ENCODE measurements around the gene ADCY10. TPM values are rescaled to one million over a fixed set of nuclear protein-coding genes. Genes with fewer than 3 reads are reported as not detected.

ADCY10 gene
- total RNA-seq, 1 experiment from 2014 or later: 0.46 TPM

DNA sequence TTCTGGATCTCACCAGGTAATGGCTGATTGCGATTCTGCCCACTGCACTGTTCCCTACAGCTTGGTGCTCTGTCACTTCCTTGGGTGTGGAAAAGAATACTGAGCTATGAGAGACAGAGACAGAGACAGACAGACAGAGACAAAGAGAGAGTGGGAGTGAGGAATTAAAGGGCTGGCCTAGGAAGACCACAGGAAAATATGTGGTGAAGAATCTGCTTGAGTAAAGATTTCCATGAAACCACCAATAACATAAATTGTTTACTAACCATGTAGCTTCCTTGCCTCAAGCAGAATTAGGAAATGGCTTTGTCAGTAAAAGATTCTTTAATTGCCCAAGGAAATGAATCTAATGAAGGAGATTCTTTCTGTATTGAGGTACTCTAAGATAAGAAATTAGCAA lies 137.8 kb downstream of the ADCY10 start:
- H3K79me2 ChIP-seq (ENCODE audit: low read depth): no peaks in the 10 kb centered on the region
- no peaks in the 10 kb centered on the region for H3K9me2 ChIP-seq (ENCODE audit: insufficient read depth)
- H2AFZ ChIP-seq: no peak overlapping the region
- POLR2A ChIA-PET (ENCODE audit: unreplicated experiment): no interaction called here
- H3F3A ChIP-seq (ENCODE audit: insufficient read depth, low read depth): no peaks in the 10 kb centered on the region
- H3K4me3 ChIP-seq: no peak overlapping the region
- H3K36me3 ChIP-seq (ENCODE audit: low read depth): peaks cover 42% of the 10 kb centered on the region; the same call in 1 of the 2 replicates
- H3K27ac ChIP-seq: no peak overlapping the region
- BruUV-seq (replicated peaks): no TSS peak
- TF ChIP-seq EZH2 (IDR thresholded peaks at IDR 0.05; ENCODE audit: low read depth): no peak
- TF ChIP-seq, protein P1, sequence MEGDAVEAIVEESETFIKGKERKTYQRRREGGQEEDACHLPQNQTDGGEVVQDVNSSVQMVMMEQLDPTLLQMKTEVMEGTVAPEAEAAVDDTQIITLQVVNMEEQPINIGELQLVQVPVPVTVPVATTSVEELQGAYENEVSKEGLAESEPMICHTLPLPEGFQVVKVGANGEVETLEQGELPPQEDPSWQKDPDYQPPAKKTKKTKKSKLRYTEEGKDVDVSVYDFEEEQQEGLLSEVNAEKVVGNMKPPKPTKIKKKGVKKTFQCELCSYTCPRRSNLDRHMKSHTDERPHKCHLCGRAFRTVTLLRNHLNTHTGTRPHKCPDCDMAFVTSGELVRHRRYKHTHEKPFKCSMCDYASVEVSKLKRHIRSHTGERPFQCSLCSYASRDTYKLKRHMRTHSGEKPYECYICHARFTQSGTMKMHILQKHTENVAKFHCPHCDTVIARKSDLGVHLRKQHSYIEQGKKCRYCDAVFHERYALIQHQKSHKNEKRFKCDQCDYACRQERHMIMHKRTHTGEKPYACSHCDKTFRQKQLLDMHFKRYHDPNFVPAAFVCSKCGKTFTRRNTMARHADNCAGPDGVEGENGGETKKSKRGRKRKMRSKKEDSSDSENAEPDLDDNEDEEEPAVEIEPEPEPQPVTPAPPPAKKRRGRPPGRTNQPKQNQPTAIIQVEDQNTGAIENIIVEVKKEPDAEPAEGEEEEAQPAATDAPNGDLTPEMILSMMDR (conservative IDR thresholded peaks at IDR 0.05): no peak
- H3K27me3 ChIP-seq (ENCODE audit: insufficient read depth, low read depth): no peaks in the 10 kb centered on the region
- H3K4me2 ChIP-seq: no peak overlapping the region
- no peaks in the 10 kb centered on the region for H4K20me1 ChIP-seq (ENCODE audit: insufficient read depth)
- no peaks in the 10 kb centered on the region for H3K9me3 ChIP-seq (ENCODE audit: insufficient read depth, low read depth)
- CTCF ChIA-PET: interaction anchor here (0.6 kb wide), 1 partner anchor 306 kb away, joined by 4 read pairs; no protein-coding TSS in a partner anchor
- no peak for DNase-seq
- intact Hi-C loops (cut with micrococcal nuclease; ENCODE audit: unreplicated experiment): no loop called here
- H3K4me1 ChIP-seq (replicated peaks; ENCODE audit: insufficient read depth): no peaks in the 10 kb centered on the region

DNA sequence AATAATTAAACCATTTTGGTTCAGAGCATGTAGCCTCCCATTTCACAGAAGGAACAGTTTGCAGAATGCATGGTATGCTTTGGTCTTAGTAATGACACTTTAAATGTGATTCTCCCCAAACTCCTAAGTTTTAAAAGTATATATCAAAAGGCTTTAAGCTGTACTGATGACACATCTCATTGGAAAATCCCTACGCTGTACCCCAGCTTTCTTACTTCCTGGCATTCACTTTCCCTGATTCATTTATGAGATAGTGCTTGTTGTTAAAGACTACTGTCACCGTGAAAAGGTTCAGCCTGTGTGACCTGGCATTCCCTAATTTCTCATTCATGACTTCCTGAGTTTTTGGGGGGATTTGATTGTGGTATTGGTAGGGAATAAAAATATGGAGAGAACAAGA lies 138.8 kb downstream of the ADCY10 start:
- H3K9me3 ChIP-seq (ENCODE audit: insufficient read depth, low read depth): no peaks in the 10 kb centered on the region
- H3K27me3 ChIP-seq (ENCODE audit: insufficient read depth, low read depth): no peaks in the 10 kb centered on the region
- ChIA-PET POLR2A (ENCODE audit: unreplicated experiment) (interaction anchor here (0.6 kb wide), 1 partner anchor 1907 kb away, joined by 4 read pairs; no protein-coding TSS in a partner anchor), CTCF (no interaction called here)
- no peaks in the 10 kb centered on the region for H3F3A ChIP-seq (ENCODE audit: insufficient read depth, low read depth)
- H3K4me2 ChIP-seq: no peak overlapping the region
- no peaks in the 10 kb centered on the region for H3K79me2 ChIP-seq (ENCODE audit: low read depth)
- H4K20me1 ChIP-seq (ENCODE audit: insufficient read depth): no peaks in the 10 kb centered on the region
- no peaks in the 10 kb centered on the region for H3K9me2 ChIP-seq (ENCODE audit: insufficient read depth)
- no peak overlapping the region for H3K4me3 ChIP-seq
- H3K27ac ChIP-seq: no peak overlapping the region
- intact Hi-C loops (cut with micrococcal nuclease; ENCODE audit: unreplicated experiment): no loop called here
- DNase-seq: no peak
- TF ChIP-seq EZH2 (IDR thresholded peaks at IDR 0.05; ENCODE audit: low read depth): no peak
- TF ChIP-seq, protein P1 (conservative IDR thresholded peaks at IDR 0.05): no peak
- no TSS peak for BruUV-seq (replicated peaks)
- H2AFZ ChIP-seq: no peak overlapping the region
- peaks cover 42% of the 10 kb centered on the region; the same call in 1 of the 2 replicates for H3K36me3 ChIP-seq (ENCODE audit: low read depth)
- no peaks in the 10 kb centered on the region for H3K4me1 ChIP-seq (replicated peaks; ENCODE audit: insufficient read depth)

DNA sequence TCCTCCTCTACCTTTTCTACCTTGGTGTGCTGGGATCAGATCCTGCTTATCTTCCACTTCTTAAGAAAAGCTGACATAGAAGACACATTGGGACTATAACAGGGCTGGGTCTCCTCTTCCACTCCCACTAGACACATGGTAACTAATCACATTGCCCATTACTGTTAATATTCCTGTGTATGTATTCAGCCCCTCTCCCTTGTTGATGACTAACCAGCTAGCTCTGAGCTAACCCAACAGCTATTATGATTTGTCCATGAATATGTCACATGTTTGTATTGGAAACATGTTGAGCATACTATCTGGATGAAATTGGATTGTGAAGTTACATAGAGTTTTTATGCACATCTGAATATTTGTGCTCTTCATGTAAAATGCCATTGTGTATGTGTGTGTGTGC lies 139.2 kb downstream of the ADCY10 start:
- Histone ChIP-seq H3K79me2 (ENCODE audit: low read depth) (no peaks in the 10 kb centered on the region), H3F3A (ENCODE audit: insufficient read depth, low read depth) (no peaks in the 10 kb centered on the region), H3K27ac (no peak overlapping the region), H3K9me3 (ENCODE audit: insufficient read depth, low read depth) (no peaks in the 10 kb centered on the region), H2AFZ (no peak overlapping the region), H3K36me3 (ENCODE audit: low read depth) (peaks cover 42% of the 10 kb centered on the region; the same call in 1 of the 2 replicates), H3K9me2 (ENCODE audit: insufficient read depth) (no peaks in the 10 kb centered on the region), H3K4me3 (no peak overlapping the region), H3K4me1 (replicated peaks; ENCODE audit: insufficient read depth) (no peaks in the 10 kb centered on the region), H3K4me2 (no peak overlapping the region), H4K20me1 (ENCODE audit: insufficient read depth) (no peaks in the 10 kb centered on the region), H3K27me3 (ENCODE audit: insufficient read depth, low read depth) (no peaks in the 10 kb centered on the region)
- no TSS peak for BruUV-seq (replicated peaks)
- intact Hi-C loops (cut with micrococcal nuclease; ENCODE audit: unreplicated experiment): no loop called here
- ChIA-PET POLR2A (ENCODE audit: unreplicated experiment) (no interaction called here), CTCF (no interaction called here)
- no peak for DNase-seq
- no peak for TF ChIP-seq EZH2 (IDR thresholded peaks at IDR 0.05; ENCODE audit: low read depth)
- TF ChIP-seq, protein P1 (conservative IDR thresholded peaks at IDR 0.05): no peak
